Suprapubic skin (tissue), 3 donors: ENCODE measurements around the gene RYR3.

Experiments used
- CTCF ChIP-seq, 2 donors: fragments of 200-600 bp in 1 of 2; fragments of 450-650 bp in 1 of 2; sonication (generic) in 1 of 2; IDR thresholded peaks; one replicate each; pipeline ENCODE4 v1.5.1; 2016 to 2019; ENCODE audit warnings: antibody characterized with exemption in 2 of 2, mild to moderate bottlenecking in 1 of 2, moderate library complexity in 1 of 2
- POLR2A ChIP-seq, 2 donors: fragments of 450-650 bp; IDR thresholded peaks; one replicate each; pipeline ENCODE4 v1.6.1; 2017; ENCODE audit warnings: antibody characterized with exemption in 2 of 2, mild to moderate bottlenecking in 2 of 2, moderate library complexity in 2 of 2

GRCh38 chr15:33377204-33377603 is 66.4 kb downstream of the RYR3 start:
- TF ChIP-seq POLR2A (IDR thresholded peaks at IDR 0.05) (no peak), CTCF (IDR thresholded peaks at IDR 0.05) (no peak)
